Measurements from ENCODE around the gene ARHGAP9.

The ARHGAP9 gene

GRCh38 chr12:57490126-57490525, 10.5 kb upstream of the ARHGAP9 start:
- TF ChIP-seq, protein P1, sequence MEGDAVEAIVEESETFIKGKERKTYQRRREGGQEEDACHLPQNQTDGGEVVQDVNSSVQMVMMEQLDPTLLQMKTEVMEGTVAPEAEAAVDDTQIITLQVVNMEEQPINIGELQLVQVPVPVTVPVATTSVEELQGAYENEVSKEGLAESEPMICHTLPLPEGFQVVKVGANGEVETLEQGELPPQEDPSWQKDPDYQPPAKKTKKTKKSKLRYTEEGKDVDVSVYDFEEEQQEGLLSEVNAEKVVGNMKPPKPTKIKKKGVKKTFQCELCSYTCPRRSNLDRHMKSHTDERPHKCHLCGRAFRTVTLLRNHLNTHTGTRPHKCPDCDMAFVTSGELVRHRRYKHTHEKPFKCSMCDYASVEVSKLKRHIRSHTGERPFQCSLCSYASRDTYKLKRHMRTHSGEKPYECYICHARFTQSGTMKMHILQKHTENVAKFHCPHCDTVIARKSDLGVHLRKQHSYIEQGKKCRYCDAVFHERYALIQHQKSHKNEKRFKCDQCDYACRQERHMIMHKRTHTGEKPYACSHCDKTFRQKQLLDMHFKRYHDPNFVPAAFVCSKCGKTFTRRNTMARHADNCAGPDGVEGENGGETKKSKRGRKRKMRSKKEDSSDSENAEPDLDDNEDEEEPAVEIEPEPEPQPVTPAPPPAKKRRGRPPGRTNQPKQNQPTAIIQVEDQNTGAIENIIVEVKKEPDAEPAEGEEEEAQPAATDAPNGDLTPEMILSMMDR (IDR thresholded peaks at IDR 0.05; ENCODE audit: control extremely low read depth, extremely low read depth, low read depth, missing control alignments): no peak
- no peak for DNase-seq (ENCODE audit: extremely low spot score)
- ChIA-PET POLR2A (interaction anchor here (0.7 kb wide), 1 partner anchor 14 kb away, joined by 3 read pairs; no protein-coding TSS in a partner anchor), CTCF (interaction anchor here (1.0 to 2.2 kb wide), 5 partner anchors 13 to 247 kb away, joined by 3 to 7 read pairs (median 5); no protein-coding TSS in a partner anchor)

GRCh38 chr12:57489157-57489641, 9.5 kb upstream of the ARHGAP9 start:
- DNase-seq (ENCODE audit: extremely low spot score): no peak
- ChIA-PET CTCF (interaction anchor here (1.9 to 2.2 kb wide), 2 partner anchors 14 to 246 kb away, joined by 5 to 6 read pairs; no protein-coding TSS in a partner anchor), POLR2A (interaction anchor here (0.7 kb wide), 1 partner anchor 25 kb away, joined by 3 read pairs; no protein-coding TSS in a partner anchor)
- TF ChIP-seq, protein P1 (IDR thresholded peaks at IDR 0.05; ENCODE audit: control extremely low read depth, extremely low read depth, low read depth, missing control alignments): no peak

- ChIA-PET CTCF (interaction anchor here (1.9 kb wide), 1 partner anchor 246 kb away, joined by 5 read pairs; no protein-coding TSS in a partner anchor), POLR2A (interaction anchor here (0.7 kb wide), 1 partner anchor 25 kb away, joined by 3 read pairs; no protein-coding TSS in a partner anchor)
- TF ChIP-seq, protein P1 (IDR thresholded peaks at IDR 0.05; ENCODE audit: control extremely low read depth, extremely low read depth, low read depth, missing control alignments): no peak
- no peak for DNase-seq (ENCODE audit: extremely low spot score)
Measured at GRCh38 chr12:57488402-57489156, 8.9 kb upstream of the ARHGAP9 start.

DNA sequence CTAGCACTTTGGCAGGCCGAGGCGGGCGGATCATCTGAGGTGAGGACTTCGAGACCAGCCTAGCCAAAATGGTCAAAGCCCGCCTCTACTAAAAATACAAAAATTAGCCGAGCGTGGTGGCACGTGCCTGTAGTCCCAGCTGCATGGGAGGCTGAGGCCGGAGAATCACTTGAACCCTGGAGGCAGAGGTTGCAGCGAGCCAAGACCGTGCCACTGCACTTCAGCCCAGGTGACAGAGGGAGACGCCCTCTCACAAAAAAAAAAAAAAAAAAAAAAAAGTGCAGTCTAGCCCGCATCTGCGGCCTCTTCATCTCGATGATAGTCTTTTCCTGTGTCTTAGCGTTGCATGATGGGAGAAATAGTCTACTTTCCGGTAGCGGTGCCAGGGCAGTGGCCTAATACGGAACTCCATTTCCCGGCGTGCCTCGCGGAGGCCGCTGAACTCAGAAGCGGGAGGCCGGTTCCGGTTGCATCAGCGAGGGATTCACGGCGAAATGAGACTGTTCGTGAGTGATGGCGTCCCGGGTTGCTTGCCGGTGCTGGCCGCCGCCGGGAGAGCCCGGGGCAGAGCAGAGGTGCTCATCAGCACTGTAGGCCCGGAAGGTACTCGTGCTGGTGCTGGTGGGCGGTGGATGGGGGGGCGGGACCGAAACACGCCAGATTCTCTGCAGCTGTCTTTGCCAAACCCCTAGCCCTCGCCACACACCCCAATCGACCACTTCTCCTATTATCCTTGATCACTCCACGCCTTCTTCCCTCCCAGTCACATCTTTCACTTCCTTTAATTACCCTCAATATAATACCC, 8.1 kb upstream of the ARHGAP9 start, which contains the start of gene MARS1:
MARS1 (plus strand) TSS at position 472 of the 805 bp plus-strand sequence; CDS start at position 495, 23 bp downstream.
- CTCF ChIA-PET: interaction anchor here (0.9 to 2.3 kb wide), 6 partner anchors 11 to 275 kb away, joined by 3 to 5 read pairs (median 3); no protein-coding TSS in a partner anchor

DNA sequence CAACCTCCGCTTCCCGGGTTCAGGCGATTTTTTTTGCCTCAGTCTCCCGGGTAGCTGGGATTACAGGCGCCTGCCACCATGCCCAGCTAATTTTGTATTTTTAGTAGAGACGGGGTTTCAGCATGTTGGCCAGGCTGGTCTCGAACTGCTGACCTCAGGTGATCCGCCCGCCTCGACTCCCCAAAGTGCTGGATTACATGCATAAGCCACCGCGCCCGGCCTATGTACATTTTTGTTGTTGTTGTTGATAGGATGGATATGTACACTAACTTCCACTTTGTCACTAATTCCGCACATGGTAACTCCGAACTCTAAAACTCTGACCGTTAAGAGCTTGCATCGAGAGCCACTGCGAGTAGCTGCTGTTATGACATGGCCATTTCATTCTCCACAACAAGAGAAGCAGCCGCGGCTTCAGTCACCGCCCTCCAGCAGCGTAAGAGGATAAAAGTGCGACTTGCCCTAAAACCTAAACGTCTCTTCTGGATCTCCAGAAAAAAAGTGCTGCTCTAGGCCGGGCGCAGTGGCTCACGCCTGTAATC, 7.5 kb upstream of the ARHGAP9 start:
- ChIA-PET CTCF (interaction anchor here (0.9 to 2.3 kb wide), 6 partner anchors 10 to 274 kb away, joined by 3 to 9 read pairs (median 3); no protein-coding TSS in a partner anchor), POLR2A (no interaction called here)
- TF ChIP-seq, protein P1 (IDR thresholded peaks at IDR 0.05; ENCODE audit: control extremely low read depth, extremely low read depth, low read depth, missing control alignments): no peak

More for the DNA sequence above, 8.1 kb upstream of the ARHGAP9 start, which contains the start of gene MARS1:
- TF ChIP-seq, protein P1 (IDR thresholded peaks at IDR 0.05; ENCODE audit: control extremely low read depth, extremely low read depth, low read depth, missing control alignments): no peak
- peak; percentile 94 for DNase-seq (ENCODE audit: extremely low spot score)
- POLR2A ChIA-PET: interaction anchor here (0.6 kb wide), 2 partner anchors 274 to 352 kb away, joined by 3 to 5 read pairs; no protein-coding TSS in a partner anchor

More for the DNA sequence above, 7.5 kb upstream of the ARHGAP9 start:
- no peak for DNase-seq (ENCODE audit: extremely low spot score)
